ENCODE measurements around the gene AIF1L. TPM values are rescaled to one million over a fixed set of nuclear protein-coding genes. Genes with fewer than 3 reads are reported as not detected.

AIF1L gene
- polyA plus RNA-seq, 1 experiment = 0.31 TPM

DNA sequence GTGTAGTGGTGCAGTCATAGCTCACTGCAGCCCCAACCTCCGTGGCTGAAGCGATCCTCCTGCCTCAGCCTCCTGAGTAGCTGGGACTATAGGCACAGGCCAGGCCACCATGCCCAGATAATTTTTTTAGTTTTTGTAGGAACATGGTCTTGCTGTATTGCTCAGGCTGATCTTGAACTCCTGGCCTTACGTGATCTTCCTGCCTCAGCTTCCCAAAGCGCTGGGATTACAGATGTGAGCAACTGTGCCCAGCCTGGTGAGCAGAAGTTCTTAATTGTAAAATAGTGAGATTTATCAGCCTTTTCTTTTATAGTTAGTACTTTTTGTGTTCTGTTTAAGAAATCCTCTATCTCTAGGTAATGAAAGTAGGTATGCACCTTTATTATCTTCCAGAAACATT, 71.6 kb downstream of the AIF1L start:
- POLR2A ChIA-PET = no interaction called here
- TF ChIP-seq, protein P1, sequence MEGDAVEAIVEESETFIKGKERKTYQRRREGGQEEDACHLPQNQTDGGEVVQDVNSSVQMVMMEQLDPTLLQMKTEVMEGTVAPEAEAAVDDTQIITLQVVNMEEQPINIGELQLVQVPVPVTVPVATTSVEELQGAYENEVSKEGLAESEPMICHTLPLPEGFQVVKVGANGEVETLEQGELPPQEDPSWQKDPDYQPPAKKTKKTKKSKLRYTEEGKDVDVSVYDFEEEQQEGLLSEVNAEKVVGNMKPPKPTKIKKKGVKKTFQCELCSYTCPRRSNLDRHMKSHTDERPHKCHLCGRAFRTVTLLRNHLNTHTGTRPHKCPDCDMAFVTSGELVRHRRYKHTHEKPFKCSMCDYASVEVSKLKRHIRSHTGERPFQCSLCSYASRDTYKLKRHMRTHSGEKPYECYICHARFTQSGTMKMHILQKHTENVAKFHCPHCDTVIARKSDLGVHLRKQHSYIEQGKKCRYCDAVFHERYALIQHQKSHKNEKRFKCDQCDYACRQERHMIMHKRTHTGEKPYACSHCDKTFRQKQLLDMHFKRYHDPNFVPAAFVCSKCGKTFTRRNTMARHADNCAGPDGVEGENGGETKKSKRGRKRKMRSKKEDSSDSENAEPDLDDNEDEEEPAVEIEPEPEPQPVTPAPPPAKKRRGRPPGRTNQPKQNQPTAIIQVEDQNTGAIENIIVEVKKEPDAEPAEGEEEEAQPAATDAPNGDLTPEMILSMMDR (IDR thresholded peaks at IDR 0.05; ENCODE audit: low read depth, low read length) = no peak
- no peak overlapping the region for H3K27ac ChIP-seq (ENCODE audit: low read depth, low read length)
- H3K4me3 ChIP-seq (ENCODE audit: low read depth, low read length) = no peak overlapping the region
- CTCF ChIA-PET = interaction anchor here (0.9 kb wide), 2 partner anchors 10 to 169 kb away, joined by 4 to 5 read pairs; no protein-coding TSS in a partner anchor
- H3K27me3 ChIP-seq (ENCODE audit: control insufficient read depth, insufficient read depth, low read length) = no peaks in the 10 kb centered on the region
- no peak for DNase-seq (ENCODE audit: low read depth, low spot score)
- H3K9me3 ChIP-seq (ENCODE audit: control insufficient read depth, insufficient read depth, low read length) = no peaks in the 10 kb centered on the region

- H3K9me3 ChIP-seq (ENCODE audit: control insufficient read depth, insufficient read depth, low read length) = no peaks in the 10 kb centered on the region
- ChIA-PET POLR2A (no interaction called here), CTCF (no interaction called here)
- no peaks in the 10 kb centered on the region for H3K27me3 ChIP-seq (ENCODE audit: control insufficient read depth, insufficient read depth, low read length)
- no peak overlapping the region for H3K27ac ChIP-seq (ENCODE audit: low read depth, low read length)
- no peak for DNase-seq (ENCODE audit: low read depth, low spot score)
- H3K4me3 ChIP-seq (ENCODE audit: low read depth, low read length) = no peak overlapping the region
- TF ChIP-seq, protein P1 (IDR thresholded peaks at IDR 0.05; ENCODE audit: low read depth, low read length) = no peak
These were observed 73.4 kb downstream of the AIF1L start for GRCh38 chr9:131169563-131170240.

Small RNA genes within 50 kb of the gene (small RNA-seq; reads per million reads assigned to genes)
- not detected for gene RNU6-881P (ENCODE audit: insufficient read length, low read depth)

Other genes starting within 250 kb of the AIF1L start
- not detected in 2 replicates for gene QRFP, start 199.7 kb upstream of the AIF1L start, polyA plus RNA-seq (2011; rRNA removed)
- 2.2 and 3.2 TPM in 2 replicates for gene FIBCD1, start 157.3 kb upstream of the AIF1L start, polyA plus RNA-seq (2011; rRNA removed)
- not detected in 2 replicates for gene LAMC3, start 87.4 kb upstream of the AIF1L start, polyA plus RNA-seq (2011; rRNA removed)
- gene NUP214, start 29.1 kb downstream of the AIF1L start, polyA plus RNA-seq (2011; rRNA removed) = 7.9 and 12.4 TPM in 2 replicates
- 0.26 and 0.40 TPM in 2 replicates for gene FAM78A, start 180.0 kb downstream of the AIF1L start, polyA plus RNA-seq (2011; rRNA removed)
- gene PLPP7, start 193.2 kb downstream of the AIF1L start, polyA plus RNA-seq (2011; rRNA removed) = 0.57 and 0.76 TPM in 2 replicates

Measured in AG04450 (cell line).